Jurkat, Clone E6-1 (cell line): Measurements from ENCODE around the gene ARHGEF10L.
A peak's percentile ranks its signal among the peaks of the same experiment; 100 is the strongest.

Experiments
- DNase-seq: peaks from one replicate; pipeline ENCODE4 v3.0.0-alpha.2; 2011; ENCODE audit warnings: low read depth, low spot score
- H3K4me3 ChIP-seq: 2 replicates; pipeline ENCODE4 v1.5.1; 2011; ENCODE audit warnings: mild to moderate bottlenecking, low read length, control low read depth, moderate library complexity

The ARHGEF10L gene

DNA sequence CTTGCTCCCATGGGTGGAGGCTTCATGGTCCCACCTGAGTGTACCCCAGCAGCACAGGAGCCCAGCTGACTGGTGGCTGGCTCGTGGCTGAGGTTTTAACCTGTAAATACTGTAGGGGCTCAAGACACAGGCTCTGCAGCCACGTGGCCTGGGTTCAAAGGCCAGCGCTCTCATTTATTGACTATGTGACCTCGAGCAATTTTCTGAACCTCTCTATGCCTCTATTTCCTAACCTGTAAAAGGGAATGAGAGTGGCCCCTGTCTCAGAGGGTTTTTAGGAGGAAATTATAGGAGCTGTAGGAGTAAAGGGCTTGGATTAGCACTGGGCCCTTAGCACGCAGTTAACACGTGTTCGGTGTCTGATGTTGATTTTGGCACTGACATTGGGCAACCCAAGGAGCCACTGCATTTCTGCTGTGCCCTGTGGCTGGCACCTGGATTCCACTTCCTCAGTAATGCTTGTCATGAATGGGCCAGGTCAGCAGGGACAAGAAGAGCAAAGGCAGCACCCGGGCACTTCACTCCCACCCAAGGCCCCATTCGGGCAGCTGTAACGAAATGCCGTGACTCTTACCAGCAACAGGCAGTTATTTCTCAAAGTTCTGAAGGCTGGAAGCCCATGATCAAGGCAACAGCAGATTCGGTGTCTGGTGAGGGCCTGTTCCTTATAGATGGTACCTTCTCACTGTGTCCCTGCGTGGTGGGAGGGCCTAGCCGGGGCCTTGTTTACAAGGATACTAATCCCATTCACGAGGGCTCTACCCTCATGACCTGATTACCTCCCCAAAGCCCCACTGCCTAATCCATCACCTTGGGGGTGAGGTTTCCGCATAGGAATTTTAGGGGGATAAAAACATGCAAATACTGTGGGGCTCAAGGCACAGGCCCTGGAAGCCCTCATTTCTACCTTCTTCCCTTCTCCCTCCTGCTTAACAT is 25.2 kb downstream of the ARHGEF10L start:
- H3K4me3 ChIP-seq: no peak overlapping the region
- no peak for DNase-seq

DNA sequence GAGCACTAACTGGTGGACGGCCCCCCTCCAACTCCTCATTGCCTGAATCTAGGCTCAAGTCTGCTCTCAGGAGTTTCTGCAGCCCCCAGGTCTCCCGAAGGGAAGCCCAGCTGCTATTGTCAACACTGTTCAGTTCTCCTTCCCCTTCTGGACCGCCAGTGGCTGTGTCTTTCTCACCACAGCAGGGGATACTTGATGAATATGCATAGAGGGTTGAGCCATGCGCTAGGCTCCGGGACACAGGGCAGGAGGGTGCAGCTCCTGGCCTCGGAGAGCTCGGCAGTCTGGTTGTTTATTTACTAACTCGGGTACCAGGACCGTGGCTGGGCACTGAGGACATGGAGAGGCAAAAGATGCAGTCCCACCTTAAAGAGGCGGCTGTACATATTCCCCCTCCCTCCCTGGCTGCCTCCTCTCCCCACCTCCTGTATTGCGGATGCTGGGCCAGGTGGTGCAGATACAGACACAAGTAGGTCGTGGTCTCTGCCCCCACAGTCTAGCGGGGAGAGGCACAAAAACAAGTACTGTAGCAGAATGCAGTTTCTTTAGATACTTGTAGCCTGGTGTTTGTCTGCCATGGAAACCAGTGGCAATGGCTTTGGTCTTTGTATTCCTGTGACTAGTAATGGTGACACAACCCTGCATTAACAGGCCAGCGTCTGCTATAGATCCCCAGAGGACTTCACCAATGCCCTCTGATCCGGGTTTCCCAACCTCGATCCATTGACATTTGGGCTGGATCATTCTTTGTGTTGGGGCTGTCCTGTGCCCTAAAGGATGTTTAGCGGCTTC is 26.2 kb downstream of the ARHGEF10L start:
- no peak for DNase-seq
- H3K4me3 ChIP-seq: no peak overlapping the region

DNA sequence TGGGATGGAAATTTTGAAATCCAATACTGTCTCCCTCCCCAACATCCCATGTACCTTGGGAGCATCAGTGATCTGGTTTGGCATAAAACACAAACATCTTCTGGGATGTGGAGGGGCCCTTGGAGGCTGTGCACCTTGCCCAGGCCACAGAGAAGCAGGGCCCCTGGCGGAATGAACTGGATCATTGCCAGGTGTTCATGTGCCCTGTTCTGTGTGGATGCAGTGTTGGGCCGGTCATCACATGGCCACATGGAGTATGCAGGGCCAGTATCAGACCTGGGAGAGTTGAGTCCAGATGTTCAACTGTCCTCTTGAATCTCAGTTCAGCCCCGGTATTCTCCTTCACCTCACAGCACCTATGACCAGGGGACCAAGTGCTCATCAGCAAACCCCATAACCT is 26.9 kb downstream of the ARHGEF10L start:
- DNase-seq: no peak
- H3K4me3 ChIP-seq: no peak overlapping the region

DNA sequence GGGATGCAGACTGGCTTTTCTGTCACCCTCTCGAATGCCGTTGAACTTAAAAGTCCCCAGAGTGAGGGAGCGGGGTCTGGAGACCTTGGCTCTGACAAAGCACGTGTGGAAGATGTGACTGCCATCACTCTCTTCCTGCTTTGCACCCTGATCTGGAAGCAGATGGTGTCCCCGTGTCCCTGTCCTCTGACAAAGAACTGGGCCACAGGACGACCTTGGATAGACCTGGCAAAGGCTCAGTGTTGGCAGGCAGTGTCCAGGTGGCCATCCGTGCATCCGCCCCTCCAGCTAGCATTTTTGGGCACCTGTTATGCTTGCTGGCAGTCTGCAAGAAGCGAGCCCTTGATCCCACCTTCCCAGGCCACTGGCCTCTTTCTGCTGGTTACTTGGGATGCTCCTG is 27.4 kb downstream of the ARHGEF10L start:
- no peak overlapping the region for H3K4me3 ChIP-seq
- no peak for DNase-seq

DNA sequence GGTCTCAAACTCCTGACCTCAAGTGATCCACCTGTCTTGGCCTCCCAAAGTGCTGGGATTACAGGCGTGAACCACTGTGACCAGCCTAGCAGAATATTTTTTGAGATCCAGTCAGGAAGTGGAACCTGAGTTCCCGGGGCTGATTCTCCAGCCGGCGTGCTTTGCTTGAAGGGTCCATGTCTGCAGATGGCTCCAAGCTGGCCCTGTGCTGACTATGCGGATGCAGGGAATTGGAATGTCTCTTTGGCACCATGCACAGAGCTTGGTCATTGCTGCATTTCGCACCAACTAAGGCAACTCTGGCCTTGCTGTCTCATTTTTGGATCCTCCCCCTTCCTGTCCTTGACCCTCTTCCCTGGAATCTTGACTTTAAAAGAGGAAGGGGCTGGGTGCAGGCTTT is 28.1 kb downstream of the ARHGEF10L start:
- no peak overlapping the region for H3K4me3 ChIP-seq
- DNase-seq: no peak

DNA sequence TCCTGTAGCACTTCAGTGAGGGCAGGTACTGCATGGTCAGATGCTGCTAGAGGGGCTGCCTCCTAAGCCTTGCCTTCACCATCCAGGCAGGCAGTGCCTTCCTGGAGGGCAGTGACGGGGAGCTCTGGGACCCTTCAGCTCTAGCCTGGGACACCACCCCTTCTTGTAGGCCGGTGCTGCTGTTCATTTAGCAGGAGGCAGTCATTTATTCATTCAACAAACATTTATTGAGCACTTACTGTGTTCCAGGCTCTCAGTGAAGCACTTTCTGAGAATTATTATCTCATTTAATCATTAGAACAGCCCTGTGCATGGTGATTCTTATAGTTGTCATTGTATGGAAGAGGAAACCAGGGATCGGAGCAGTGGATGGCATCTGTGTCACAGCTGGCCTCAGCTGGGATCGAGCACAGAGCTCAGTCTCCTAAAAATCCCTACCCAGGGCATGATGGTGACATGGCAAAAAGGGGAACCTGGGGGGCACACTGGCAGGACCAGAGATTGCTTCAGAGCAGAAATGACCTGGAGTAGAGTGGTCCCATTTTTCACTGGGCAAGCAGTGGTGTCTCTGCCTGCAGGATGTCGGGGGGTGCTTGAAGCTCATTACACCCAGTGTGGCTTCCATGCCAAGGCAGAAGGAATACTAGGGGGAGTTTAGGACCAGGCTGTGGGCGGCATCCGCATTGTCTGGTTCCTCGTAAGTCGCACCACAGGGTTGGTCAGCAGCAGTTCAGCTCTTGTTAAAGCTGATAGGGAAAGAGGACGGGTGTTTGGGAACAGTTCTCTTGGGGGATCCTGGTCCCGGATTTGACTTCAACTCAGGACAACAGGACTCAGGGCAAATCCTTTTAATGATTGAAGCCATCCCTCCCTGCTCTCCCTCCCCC is 28.8 kb downstream of the ARHGEF10L start:
- H3K4me3 ChIP-seq: no peak overlapping the region
- no peak for DNase-seq

DNA sequence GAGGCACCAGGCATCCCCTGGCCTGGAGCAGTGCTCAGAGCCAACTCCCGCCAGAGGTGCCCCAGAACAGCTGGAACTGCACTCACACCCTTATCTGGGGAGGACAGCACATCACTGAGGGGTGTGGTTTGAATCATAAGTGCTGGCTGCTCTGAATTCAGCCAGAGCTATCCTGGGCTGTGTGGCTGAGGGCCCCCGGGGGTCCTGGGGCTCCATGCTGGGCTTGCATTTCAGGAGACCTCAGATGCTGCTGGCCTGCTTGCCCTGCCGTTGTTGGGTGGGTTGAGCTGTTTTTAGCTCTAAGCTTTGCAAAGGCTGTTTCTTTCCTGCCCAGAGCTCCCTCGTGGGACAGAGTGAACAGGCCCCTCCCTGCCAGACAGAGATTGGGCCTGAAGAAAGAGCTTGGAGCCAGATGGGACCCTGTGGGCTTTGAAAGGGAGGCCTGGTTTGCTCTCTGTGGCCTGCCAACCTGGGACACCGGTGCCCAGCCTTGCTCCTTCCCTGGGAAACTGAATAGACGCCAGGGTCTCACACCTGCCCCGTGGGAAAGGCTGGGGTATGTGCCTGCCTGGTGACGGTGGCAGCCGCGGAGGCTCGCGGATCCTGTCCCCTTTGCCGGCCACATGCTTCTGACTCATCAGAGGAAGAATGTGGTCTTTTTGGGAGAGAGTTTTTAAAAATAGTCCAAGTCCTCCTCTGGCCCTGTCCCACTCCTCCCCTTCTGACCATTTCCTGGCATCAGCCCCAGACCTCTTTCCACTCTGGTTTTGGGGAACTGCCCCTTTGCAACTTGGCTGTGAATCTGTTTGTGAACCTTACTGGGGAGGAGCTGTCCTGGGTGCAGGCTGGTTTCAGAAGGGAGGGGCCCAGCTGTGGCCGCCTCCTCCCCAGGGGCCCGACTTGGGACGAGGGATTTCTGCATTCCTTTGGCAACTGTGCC is 30.0 kb downstream of the ARHGEF10L start:
- DNase-seq: no peak
- H3K4me3 ChIP-seq: no peak overlapping the region

DNA sequence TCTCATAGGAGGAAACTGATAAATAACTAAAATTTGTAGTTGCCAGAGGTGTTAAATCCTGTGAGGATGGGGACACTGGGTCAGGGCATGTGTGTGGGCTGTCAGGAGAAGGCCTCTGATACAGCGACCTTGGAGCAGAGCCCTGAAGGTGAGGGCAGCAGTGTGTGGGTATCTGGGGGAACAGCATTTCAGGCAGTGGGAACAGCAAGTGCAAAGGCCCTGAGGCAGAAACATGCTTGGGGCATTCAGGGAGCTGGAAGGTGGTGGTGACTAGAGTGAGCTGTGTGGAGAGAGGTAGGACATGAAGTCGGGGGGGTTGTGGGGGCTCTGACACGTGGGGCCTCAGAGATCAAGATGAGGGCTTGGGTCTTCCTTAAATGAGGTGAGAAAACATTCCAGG is 30.7 kb downstream of the ARHGEF10L start:
- H3K4me3 ChIP-seq: no peak overlapping the region
- DNase-seq: no peak

DNA sequence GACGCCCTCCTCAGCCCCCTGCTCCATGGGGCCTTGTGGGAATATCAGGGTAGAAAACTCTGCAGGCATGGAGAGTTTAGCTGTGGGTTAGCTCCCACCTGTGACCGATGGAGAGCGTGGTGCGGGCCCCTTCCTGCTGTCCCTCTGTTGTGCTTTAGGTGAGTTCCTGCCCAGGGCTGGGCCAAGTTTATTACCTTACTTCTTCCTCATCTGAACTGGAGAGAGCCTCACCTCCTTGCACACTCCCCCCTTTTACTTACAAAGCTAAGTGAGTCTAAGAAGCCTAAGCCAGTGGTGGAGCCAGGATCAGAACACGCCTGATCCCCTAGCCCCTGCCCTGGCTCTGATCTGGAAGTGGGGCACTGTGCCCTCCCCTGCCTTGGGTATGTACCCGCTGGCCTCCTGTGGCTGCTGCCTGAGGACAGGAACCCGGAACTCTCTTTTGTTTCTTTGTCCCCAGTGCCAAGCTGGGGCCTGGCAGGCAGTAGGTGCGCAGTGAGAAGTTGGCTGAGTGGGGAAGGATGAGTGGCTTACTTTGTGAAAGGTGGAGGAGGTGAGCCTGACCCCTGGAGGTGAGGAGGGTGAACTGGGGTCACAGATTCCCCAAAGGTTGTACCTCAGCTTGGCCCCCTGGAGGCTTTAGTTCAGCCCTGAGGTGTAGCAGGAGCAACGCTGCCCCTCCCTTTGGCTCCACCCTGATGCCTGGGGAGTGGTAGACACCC is 32.9 kb downstream of the ARHGEF10L start:
- DNase-seq: peak; percentile 10
- H3K4me3 ChIP-seq: no peak overlapping the region

DNA sequence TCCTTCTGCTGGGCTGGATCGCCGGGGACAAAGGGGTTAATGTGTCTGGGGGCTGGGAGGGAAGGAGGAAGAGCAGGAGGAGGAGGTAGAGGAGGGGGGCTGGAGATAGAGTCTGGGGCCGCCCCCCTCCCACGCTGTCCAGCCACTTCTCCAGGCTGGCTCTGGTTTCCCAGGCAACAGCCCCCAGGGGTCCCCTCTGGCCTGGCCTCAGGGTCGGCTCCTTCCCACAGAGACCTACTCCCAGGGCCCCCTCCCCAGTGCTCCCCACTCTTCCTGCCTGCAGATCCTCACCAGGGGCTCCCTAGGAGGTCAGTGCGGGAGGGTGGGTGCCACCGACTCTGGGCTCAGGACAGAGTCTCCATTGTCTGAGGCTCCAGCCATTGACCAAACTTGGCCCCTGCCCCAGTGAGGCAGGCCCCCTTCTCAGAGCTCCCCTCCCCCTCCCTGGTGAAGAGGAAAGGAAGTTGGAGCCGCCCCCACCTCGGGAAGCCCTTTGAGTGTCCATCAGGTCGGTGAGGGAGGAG is 34.1 kb downstream of the ARHGEF10L start:
- DNase-seq: no peak
- no peak overlapping the region for H3K4me3 ChIP-seq

DNA sequence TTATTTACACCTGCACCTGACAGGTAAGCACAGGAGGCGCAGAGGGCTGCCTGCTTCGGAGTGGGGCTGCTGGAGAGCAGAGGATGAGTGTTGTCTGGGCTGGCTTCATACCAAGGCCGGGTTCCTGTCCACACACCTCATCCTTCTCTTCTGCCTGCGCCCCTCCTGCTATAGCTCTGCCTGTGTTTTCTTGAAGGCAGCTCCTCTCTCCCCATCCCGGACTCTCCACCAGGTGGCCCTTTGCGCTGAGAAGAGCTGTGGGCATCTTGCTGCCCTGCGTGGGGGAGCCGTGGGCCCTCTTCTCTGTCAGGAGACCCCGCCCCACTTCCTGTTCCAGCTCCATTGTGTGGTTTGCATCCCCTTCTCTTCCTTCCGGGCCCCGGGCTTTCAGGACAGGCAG is 35.0 kb downstream of the ARHGEF10L start:
- peak; percentile 14 for DNase-seq
- H3K4me3 ChIP-seq: no peak overlapping the region

DNA sequence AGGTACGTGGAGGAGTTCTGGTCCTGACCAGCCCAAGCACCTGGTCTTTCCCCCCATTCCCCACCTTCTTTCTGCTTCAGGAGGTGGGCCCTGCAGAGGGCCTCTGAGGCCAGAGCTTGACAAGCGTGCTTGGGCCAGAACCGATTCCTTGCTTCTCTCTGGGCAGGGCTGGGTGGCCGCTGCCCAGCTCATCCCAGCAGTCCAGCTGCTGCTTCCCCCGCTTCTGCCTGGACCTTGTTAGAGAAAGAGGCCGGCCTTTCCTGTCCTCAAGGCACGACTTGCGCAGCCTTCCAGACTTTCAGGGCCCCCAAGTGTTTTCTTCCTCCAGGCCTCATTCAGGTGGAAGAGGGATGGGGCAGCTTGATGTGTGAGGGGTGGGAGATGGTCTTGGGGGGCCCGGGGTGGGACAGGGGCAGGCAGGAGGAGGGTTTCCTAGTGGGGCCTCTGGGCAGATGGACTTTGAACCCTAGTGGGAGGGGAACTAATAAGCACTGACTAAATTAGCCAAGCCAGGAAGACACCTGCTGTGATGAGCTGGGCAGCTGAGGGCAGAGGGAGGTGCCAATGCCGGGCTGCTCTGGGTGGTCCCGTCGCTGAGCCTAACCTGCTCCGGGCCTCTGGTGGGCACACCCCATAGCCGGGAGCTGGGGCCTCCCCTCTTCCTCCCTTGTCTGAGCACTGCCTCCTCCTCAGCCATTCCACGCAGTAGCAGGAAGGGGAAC is 36.5 kb downstream of the ARHGEF10L start:
- no peak for DNase-seq
- no peak overlapping the region for H3K4me3 ChIP-seq

DNA sequence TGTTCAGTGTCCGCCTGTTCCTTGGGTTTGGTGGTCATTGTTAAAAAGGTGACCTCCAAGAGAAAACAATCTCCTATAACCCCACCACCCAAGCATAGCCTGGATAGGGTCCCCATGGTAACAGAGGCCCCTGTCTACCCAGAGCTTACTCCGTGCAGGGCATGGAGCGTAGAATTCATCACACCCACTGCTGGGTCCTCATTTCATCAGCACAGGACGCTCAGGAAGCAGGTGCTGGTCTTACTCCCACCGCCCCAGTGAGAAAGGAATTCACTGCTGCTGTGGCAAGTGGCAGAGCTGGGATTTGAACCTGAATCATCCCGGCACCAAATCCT is 37.0 kb downstream of the ARHGEF10L start:
- H3K4me3 ChIP-seq: no peak overlapping the region
- DNase-seq: no peak

DNA sequence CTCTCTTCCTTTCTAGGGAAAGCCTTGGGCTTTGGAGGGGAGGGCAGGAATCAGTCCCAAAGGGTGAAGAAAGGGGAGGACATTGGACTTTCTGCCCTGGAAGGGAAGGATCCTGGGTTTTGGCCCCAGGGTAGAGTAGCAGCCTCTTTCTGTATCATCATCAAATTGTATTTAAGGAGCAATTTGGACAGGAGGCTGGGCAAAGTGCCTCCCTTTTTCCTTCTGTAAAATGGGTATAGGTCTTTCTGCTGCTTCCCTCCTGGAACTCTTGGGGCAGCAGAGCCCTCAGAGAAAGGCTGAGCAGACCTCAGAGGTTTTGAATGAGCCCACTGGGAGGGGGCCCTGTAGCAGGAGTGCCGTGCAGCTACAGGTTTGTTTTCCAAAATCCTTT is 38.4 kb downstream of the ARHGEF10L start:
- H3K4me3 ChIP-seq: no peak overlapping the region
- DNase-seq: no peak

DNA sequence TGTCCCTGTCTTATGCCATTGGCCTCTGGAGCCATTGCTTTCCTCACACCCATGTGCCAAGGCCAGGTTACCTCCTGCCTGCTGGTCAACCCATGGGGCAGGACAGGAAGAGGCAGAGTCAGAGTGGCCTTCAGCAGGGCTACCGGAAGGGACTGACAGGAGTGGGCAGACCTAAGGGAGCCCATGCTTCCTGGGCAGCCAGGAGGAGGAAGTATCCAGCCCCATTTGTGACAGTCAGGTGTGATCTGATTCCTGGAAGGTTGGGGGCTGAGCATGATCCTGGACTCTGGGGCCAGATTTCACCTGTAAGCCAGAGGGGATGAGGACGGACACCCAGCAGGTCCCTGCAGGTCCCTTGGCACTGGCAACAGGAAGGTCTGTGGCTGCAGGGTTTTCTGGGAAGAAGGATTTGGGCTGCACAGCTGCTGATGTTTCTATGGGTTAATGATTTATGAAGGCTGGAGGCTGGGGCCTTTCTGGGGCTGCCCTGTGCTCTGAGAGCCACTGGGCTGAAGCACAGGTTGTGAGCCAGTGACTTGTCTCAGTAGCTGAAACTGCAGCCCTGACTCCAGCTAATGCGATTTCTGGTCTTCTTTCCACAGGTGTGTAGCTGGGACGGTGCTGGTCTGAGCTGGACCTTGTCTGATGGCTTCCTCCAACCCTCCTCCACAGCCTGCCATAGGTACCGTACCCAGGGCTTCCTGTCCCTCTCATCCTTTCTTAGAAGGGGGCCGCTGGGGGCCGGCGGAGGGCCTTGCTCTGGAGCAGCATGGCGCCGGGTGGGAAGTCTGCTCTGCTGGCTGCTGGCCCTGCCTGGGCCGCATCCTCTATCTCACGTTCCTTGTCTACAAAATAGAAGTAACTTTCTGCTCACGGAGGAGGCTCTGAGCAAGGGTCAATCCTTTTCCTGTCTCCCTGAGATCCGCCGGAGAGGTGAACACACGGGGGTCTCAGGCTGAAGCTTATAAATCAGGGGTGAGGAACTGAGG is 40.7 kb downstream of the ARHGEF10L start:
- no peak for DNase-seq
- H3K4me3 ChIP-seq: no peak overlapping the region
